CD14-positive monocyte (primary cell): Measurements from ENCODE around the gene SLC12A9. TPM values are rescaled to one million over a fixed set of nuclear protein-coding genes. Genes with fewer than 3 reads are reported as not detected.

Experiments
- DNase-seq, 3 donors: peaks; one replicate each; pipeline ENCODE4 v3.0.0-alpha.2; 2011 to 2022
- H2AFZ ChIP-seq: 2 replicates; pipeline ENCODE4 v1.6.0; 2012; ENCODE audit warnings: mild to moderate bottlenecking, low read depth, low read length, inconsistent platforms; ENCODE audit not compliant: insufficient read depth, poor library complexity, severe bottlenecking
- H3K27ac ChIP-seq, 2 donors: 1 replicate in 1 of 2; 2 replicates in 1 of 2; pipeline ENCODE4 v1.5.1; 2012 to 2013; ENCODE audit warnings: low read length in 2 of 2, control low read depth in 1 of 2, inconsistent platforms in 1 of 2, low read depth in 1 of 2, mild to moderate bottlenecking in 1 of 2
- H3K27me3 ChIP-seq, 2 donors: one replicate each; pipeline versions ENCODE4 v1.6.0 to v1.6.1; 2011 to 2013; ENCODE audit warnings: low read length in 2 of 2; ENCODE audit not compliant: control insufficient read depth in 2 of 2, insufficient read depth in 2 of 2
- H3K36me3 ChIP-seq, 2 donors: replicated peaks in 1 of 2; 1 replicate in 1 of 2; 2 replicates in 1 of 2; pipeline versions ENCODE4 v1.5.1 to v1.6.1; 2012 to 2013; ENCODE audit warnings: low read length in 2 of 2, control low read depth in 1 of 2, inconsistent platforms in 1 of 2, mild to moderate bottlenecking in 1 of 2; ENCODE audit not compliant: insufficient read depth in 2 of 2, control insufficient read depth in 1 of 2
- H3K4me1 ChIP-seq, 2 donors: 1 replicate in 1 of 2; 2 replicates in 1 of 2; pipeline versions ENCODE4 v1.5.1 to v1.6.1; 2012 to 2013; ENCODE audit warnings: low read length in 2 of 2, control low read depth in 1 of 2, inconsistent platforms in 1 of 2, mild to moderate bottlenecking in 1 of 2, moderate library complexity in 1 of 2; ENCODE audit not compliant: insufficient read depth in 2 of 2, control insufficient read depth in 1 of 2
- H3K4me2 ChIP-seq: replicated peaks from 2 replicates; pipeline ENCODE3; 2012; ENCODE audit warnings: low read length, moderate library complexity, mild to moderate bottlenecking; ENCODE audit not compliant: poor library complexity, severe bottlenecking; ENCODE audit errors: extremely low read depth
- H3K4me3 ChIP-seq, 3 experiments: fragments of 200-600 bp in 1 of 3; sonication (generic) in 1 of 3; replicated peaks in 1 of 3; 1 replicate in 2 of 3; 2 replicates in 1 of 3; pipeline ENCODE4 v1.5.1; 2011 to 2013; ENCODE audit warnings: low read length in 3 of 3, mild to moderate bottlenecking in 3 of 3, control low read depth in 2 of 3, low read depth in 2 of 3, inconsistent platforms in 1 of 3, moderate library complexity in 1 of 3
- H3K79me2 ChIP-seq: 2 replicates; pipeline ENCODE4 v1.6.0; 2012; ENCODE audit warnings: mild to moderate bottlenecking, control low read depth, inconsistent platforms, low read length, moderate library complexity; ENCODE audit not compliant: insufficient read depth
- H3K9ac ChIP-seq: 2 replicates; pipeline ENCODE4 v1.6.0; 2017; ENCODE audit warnings: low read length, mild to moderate bottlenecking; ENCODE audit not compliant: insufficient read depth, poor library complexity, severe bottlenecking
- H3K9me3 ChIP-seq, 2 donors: replicated peaks in 1 of 2; 1 replicate in 1 of 2; 2 replicates in 1 of 2; pipeline versions ENCODE4 v1.5.1 to v1.6.1; 2012 to 2013; ENCODE audit warnings: low read length in 2 of 2, control low read depth in 1 of 2; ENCODE audit not compliant: control insufficient read depth in 1 of 2, insufficient read depth in 1 of 2
- H4K20me1 ChIP-seq: 2 replicates; pipeline ENCODE4 v1.6.0; 2012; ENCODE audit warnings: mild to moderate bottlenecking, low read length, control low read depth, moderate library complexity; ENCODE audit not compliant: insufficient read depth
- H3K27ac Mint-ChIP-seq, 7 donors: one replicate each; pipeline ENCODE4 v1.8.0; 2020; ENCODE audit warnings: mild to moderate bottlenecking in 7 of 7, mixed read lengths in 7 of 7, moderate library complexity in 6 of 7, inconsistent platforms in 2 of 7
- H3K27me3 Mint-ChIP-seq, 3 donors: one replicate each; pipeline ENCODE4 v1.8.0; 2021 to 2022; ENCODE audit warnings: low read depth in 3 of 3, mild to moderate bottlenecking in 3 of 3, mixed read lengths in 3 of 3, moderate library complexity in 3 of 3, inconsistent platforms in 1 of 3
- H3K36me3 Mint-ChIP-seq, 2 donors: one replicate each; pipeline ENCODE4 v1.8.0; 2020; ENCODE audit warnings: mixed read lengths in 2 of 2, inconsistent platforms in 1 of 2, mild to moderate bottlenecking in 1 of 2
- H3K4me1 Mint-ChIP-seq: one replicate; pipeline ENCODE4 v1.8.0; 2020; ENCODE audit warnings: mild to moderate bottlenecking, mixed read lengths
- H3K4me3 Mint-ChIP-seq, 2 donors: one replicate each; pipeline ENCODE4 v1.8.0; 2020; ENCODE audit warnings: mild to moderate bottlenecking in 2 of 2, mixed read lengths in 2 of 2, moderate library complexity in 1 of 2
- H3K9me3 Mint-ChIP-seq, 7 donors: one replicate each; pipeline ENCODE4 v1.8.0; 2020 to 2022; ENCODE audit warnings: mixed read lengths in 7 of 7, mild to moderate bottlenecking in 6 of 7, moderate library complexity in 6 of 7, inconsistent platforms in 2 of 7
- WGBS: methylation state at CpG from one replicate; pipeline ENCODE4 v1.1.5; 2013; ENCODE audit warnings: missing lambda C conversion rate; ENCODE audit not compliant: insufficient coverage; 5-methylcytosine and 5-hydroxymethylcytosine counted together
- intact Hi-C, 2 donors: fragments of 100-400 bp; cut with micrococcal nuclease; formaldehyde crosslinking; loops; one replicate each; pipeline versions ENCODE4 v1.15.0 to v1.15.1; 2023
- polyA plus RNA-seq, 3 donors: library from polyadenylated mRNA; depleted of rRNA in 1 of 3; unstranded in 2 of 3; stranded (reverse) in 1 of 3; fragments of 300-500 nt in 2 of 3; fragments of >200 nt in 1 of 3; fragmentation: Illumina TruSeq in 2 of 3; gene quantifications; 1 replicate in 2 of 3; 2 replicates in 1 of 3; pipeline ENCODE4 v1.2.3, GENCODE V29; 2012 to 2021
- TF ChIP-seq, protein P1 (sequence below): fragments of 200-600 bp; IDR thresholded peaks from one replicate; pipeline ENCODE4 v1.8.0; 2022; ENCODE audit warnings: antibody characterized with exemption, mild to moderate bottlenecking

Gene SLC12A9
- polyA plus RNA-seq, 3 donors, result 18.8 to 119 (median 19.3) TPM

GRCh38 chr7:100899432-100899831 is 46.9 kb downstream of the SLC12A9 start:
- Histone ChIP-seq H3K9me3 (peaks cover 0 to 6% of the 10 kb centered on the region in 2 donors), H3K4me2 (no peak overlapping the region), H3K4me3 (no peak overlapping the region), H3K4me1 (peaks cover 14 to 20% of the 10 kb centered on the region in 2 donors), H3K27me3 (peaks cover 14 to 46% of the 10 kb centered on the region in 2 donors), H3K79me2 (no peaks in the 10 kb centered on the region), H3K27ac (no peak overlapping the region), H3K9ac (no peak overlapping the region), H3K36me3 (no peaks in the 10 kb centered on the region), H4K20me1 (no peaks in the 10 kb centered on the region), H2AFZ (no peak overlapping the region)
- Mint-ChIP-seq H3K27me3 (peaks cover 39 to 69% (median 51%) of the 10 kb centered on the region in 3 donors), H3K36me3 (peaks cover 6% of the 10 kb centered on the region in 2 donors), H3K27ac (no peak overlapping the region), H3K4me3 (no peak overlapping the region), H3K9me3 (peaks cover 0 to 10% (median 7%) of the 10 kb centered on the region in 7 donors), H3K4me1 (peaks cover 9% of the 10 kb centered on the region)
- no peak for DNase-seq
- intact Hi-C loops, result no loop called here
- WGBS, result no CpG with 5 or more reads among the region's 5 CpGs
- TF ChIP-seq, protein P1, sequence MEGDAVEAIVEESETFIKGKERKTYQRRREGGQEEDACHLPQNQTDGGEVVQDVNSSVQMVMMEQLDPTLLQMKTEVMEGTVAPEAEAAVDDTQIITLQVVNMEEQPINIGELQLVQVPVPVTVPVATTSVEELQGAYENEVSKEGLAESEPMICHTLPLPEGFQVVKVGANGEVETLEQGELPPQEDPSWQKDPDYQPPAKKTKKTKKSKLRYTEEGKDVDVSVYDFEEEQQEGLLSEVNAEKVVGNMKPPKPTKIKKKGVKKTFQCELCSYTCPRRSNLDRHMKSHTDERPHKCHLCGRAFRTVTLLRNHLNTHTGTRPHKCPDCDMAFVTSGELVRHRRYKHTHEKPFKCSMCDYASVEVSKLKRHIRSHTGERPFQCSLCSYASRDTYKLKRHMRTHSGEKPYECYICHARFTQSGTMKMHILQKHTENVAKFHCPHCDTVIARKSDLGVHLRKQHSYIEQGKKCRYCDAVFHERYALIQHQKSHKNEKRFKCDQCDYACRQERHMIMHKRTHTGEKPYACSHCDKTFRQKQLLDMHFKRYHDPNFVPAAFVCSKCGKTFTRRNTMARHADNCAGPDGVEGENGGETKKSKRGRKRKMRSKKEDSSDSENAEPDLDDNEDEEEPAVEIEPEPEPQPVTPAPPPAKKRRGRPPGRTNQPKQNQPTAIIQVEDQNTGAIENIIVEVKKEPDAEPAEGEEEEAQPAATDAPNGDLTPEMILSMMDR, result no peak

GRCh38 chr7:100900978-100901377 is 48.5 kb downstream of the SLC12A9 start:
- TF ChIP-seq, protein P1, result no peak
- Histone ChIP-seq H3K4me1 (peaks cover 7 to 9% of the 10 kb centered on the region in 2 donors), H4K20me1 (no peaks in the 10 kb centered on the region), H3K9ac (no peak overlapping the region), H3K36me3 (no peaks in the 10 kb centered on the region), H3K79me2 (no peaks in the 10 kb centered on the region), H3K4me3 (no peak overlapping the region), H3K27me3 (peaks cover 5 to 33% of the 10 kb centered on the region in 2 donors), H3K27ac (no peak overlapping the region), H3K9me3 (peaks cover 0 to 4% of the 10 kb centered on the region in 2 donors), H3K4me2 (no peak overlapping the region), H2AFZ (no peak overlapping the region)
- WGBS, result no CpG with 5 or more reads among the region's 2 CpGs
- H3K27me3 Mint-ChIP-seq, result peaks cover 38 to 57% (median 44%) of the 10 kb centered on the region in 3 donors
- H3K9me3 Mint-ChIP-seq, result peaks cover 0 to 8% (median 5%) of the 10 kb centered on the region in 7 donors
- H3K4me1 Mint-ChIP-seq, result peaks cover 8% of the 10 kb centered on the region
- peaks cover 5% of the 10 kb centered on the region in 2 donors for H3K36me3 Mint-ChIP-seq
- no peak overlapping the region for H3K4me3 Mint-ChIP-seq
- intact Hi-C loops, result no loop called here
- peak overlapping the region in 1 of 7 donors; percentile 52 for H3K27ac Mint-ChIP-seq
- DNase-seq, result no peak
